WERI-Rb-1 (cell line): Measurements from ENCODE around the gene PTCRA.
A peak's percentile ranks its signal among the peaks of the same experiment; 100 is the strongest.

Experiments used
- DNase-seq: peaks from one replicate; pipeline ENCODE4 v3.0.0-alpha.2; 2020
- H3K27ac ChIP-seq: fragments of 250-450 bp; sonication (Bioruptor Pico); 2 replicates; pipeline ENCODE4 v1.5.1; 2020; ENCODE audit warnings: mild to moderate bottlenecking, moderate library complexity
- H3K27me3 ChIP-seq: fragments of 250-450 bp; sonication (Bioruptor Pico); 2 replicates; pipeline ENCODE4 v1.5.1; 2021; ENCODE audit warnings: mild to moderate bottlenecking, low read depth, moderate library complexity; ENCODE audit not compliant: insufficient read depth, severe bottlenecking
- H3K36me3 ChIP-seq: fragments of 250-450 bp; sonication (Bioruptor Pico); 2 replicates; pipeline ENCODE4 v1.5.1; 2020; ENCODE audit warnings: mild to moderate bottlenecking, moderate library complexity
- H3K4me3 ChIP-seq: 2 replicates; pipeline ENCODE4 v1.5.1; 2011; ENCODE audit warnings: low read depth, mild to moderate bottlenecking, control low read depth, low read length
- H3K9me3 ChIP-seq: fragments of 250-450 bp; sonication (Bioruptor Pico); 2 replicates; pipeline ENCODE4 v1.5.1; 2021; ENCODE audit warnings: mild to moderate bottlenecking, moderate library complexity; ENCODE audit not compliant: severe bottlenecking
- TF ChIP-seq, protein P1 (sequence below): IDR thresholded peaks from 2 replicates; pipeline ENCODE4 v1.5.1; 2011; ENCODE audit warnings: low read depth, mild to moderate bottlenecking, control low read depth, inconsistent platforms, low read length

PTCRA gene, protein sequence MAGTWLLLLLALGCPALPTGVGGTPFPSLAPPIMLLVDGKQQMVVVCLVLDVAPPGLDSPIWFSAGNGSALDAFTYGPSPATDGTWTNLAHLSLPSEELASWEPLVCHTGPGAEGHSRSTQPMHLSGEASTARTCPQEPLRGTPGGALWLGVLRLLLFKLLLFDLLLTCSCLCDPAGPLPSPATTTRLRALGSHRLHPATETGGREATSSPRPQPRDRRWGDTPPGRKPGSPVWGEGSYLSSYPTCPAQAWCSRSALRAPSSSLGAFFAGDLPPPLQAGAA

DNA sequence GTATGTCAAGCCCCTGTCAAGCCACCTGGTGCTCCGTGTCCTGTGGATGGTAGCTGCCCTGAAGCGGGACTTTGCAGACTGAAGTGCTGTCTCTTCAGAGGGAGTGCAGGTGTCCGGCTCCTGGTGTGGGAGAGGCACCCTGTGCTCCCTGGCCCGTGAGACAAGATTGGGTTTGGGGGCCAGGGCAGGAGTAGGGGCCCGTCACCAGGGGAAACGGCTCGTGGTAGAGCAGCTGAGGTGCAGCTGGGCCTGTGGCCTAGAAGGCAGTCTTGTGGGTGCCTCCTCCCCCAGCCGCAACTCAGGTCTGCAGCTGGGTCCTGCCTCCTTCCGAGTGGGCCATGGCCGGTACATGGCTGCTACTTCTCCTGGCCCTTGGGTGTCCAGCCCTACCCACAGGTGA, at the start of gene PTCRA:
PTCRA (plus strand) TSS at position 322 of the 400 bp plus-strand sequence; CDS start at position 339, 17 bp downstream.
- no peaks in the 10 kb centered on the region for H3K9me3 ChIP-seq
- no peak within 1 kb of the TSS for H3K27ac ChIP-seq
- no peaks in the 10 kb centered on the region for H3K27me3 ChIP-seq
- no peaks in the 10 kb centered on the region for H3K36me3 ChIP-seq
- TF ChIP-seq, protein P1, sequence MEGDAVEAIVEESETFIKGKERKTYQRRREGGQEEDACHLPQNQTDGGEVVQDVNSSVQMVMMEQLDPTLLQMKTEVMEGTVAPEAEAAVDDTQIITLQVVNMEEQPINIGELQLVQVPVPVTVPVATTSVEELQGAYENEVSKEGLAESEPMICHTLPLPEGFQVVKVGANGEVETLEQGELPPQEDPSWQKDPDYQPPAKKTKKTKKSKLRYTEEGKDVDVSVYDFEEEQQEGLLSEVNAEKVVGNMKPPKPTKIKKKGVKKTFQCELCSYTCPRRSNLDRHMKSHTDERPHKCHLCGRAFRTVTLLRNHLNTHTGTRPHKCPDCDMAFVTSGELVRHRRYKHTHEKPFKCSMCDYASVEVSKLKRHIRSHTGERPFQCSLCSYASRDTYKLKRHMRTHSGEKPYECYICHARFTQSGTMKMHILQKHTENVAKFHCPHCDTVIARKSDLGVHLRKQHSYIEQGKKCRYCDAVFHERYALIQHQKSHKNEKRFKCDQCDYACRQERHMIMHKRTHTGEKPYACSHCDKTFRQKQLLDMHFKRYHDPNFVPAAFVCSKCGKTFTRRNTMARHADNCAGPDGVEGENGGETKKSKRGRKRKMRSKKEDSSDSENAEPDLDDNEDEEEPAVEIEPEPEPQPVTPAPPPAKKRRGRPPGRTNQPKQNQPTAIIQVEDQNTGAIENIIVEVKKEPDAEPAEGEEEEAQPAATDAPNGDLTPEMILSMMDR, result no peak
- DNase-seq, result no peak
- H3K4me3 ChIP-seq, result no peak within 1 kb of the TSS

DNA sequence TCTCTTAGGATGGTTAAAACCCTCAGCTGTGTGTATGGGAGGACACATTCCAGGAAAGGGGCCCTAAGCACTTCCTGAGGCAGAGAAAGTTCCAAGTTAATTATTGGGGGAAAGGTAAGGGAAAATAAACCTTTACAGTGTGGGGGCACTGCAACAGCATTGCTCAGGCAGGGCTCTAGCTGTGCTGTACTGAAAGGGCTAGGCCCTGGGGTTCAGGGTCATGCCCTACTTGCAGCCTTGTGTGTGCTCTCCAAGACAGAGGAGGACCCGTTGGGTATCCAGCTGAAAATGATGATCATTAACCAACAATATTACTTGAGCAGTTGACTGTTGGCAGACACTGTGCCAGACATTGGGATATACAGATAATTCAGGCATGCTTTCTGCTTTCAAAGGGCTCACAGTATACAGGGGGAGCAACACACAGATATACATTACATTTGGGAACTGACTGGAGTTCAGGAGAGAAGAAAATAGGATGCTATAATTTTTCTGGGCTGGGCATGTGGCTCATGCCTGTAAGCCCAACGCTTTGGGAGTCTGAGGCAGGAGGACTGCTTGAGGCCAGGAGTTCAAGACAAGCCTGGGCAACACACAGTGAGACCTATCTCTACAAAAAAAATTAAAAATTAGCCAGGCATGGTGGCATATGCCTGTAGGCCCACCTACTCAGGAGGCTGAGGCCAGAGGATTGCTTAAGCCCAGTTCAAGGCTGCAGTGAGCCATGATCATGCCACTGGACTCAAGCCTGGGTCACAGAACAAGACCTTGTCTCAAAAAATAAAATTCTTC, 45.5 kb upstream of the PTCRA start:
- DNase-seq, result no peak
- peaks cover 13% of the 10 kb centered on the region for H3K36me3 ChIP-seq
- TF ChIP-seq, protein P1, result no peak
- no peak overlapping the region for H3K27ac ChIP-seq
- no peaks in the 10 kb centered on the region for H3K9me3 ChIP-seq
- H3K4me3 ChIP-seq, result no peak overlapping the region
- no peaks in the 10 kb centered on the region for H3K27me3 ChIP-seq

DNA sequence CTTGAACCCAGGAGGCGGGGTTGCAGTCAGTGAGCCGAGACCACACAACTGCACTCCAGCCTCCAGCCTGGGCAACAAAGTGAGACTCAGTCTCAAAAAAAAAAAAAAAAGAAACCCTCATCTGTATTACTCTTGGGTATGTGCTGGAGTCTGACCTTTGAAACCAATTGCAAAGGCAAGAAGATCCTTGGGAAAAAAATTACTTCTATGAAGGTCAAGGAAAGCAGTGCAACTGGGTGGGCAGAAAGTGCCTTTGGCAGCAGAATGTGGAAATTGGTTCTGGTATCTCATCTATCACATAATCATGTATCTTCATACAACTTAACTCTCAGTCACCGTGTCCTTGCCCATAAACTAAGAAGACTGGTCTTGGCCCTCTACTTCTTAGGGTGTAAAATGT, 44.1 kb upstream of the PTCRA start:
- H3K36me3 ChIP-seq, result peaks cover 13% of the 10 kb centered on the region
- H3K27ac ChIP-seq, result no peak overlapping the region
- no peak overlapping the region for H3K4me3 ChIP-seq
- TF ChIP-seq, protein P1, result no peak
- no peaks in the 10 kb centered on the region for H3K9me3 ChIP-seq
- no peak for DNase-seq
- no peaks in the 10 kb centered on the region for H3K27me3 ChIP-seq

DNA sequence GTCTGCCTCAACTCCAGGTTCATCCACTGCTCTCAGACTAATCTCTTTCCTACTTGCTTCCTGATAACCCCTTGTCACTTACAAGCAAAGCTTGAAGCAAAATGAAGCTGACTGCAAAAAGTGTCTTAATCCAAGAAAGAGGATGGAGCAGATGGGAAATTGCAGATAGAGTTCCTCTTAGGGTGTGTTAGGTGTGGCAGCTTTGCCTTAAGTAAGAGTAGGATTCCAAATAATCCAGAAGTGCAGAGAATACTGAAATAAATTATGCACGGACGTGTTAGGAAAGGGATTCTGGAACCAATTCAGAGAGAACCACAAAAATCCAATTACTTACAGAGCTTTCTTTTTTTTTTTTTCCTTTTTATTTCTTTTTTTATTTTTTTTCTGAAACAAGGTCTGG, 42.5 kb upstream of the PTCRA start:
- Histone ChIP-seq H3K27me3 (no peaks in the 10 kb centered on the region), H3K4me3 (no peak overlapping the region), H3K9me3 (no peaks in the 10 kb centered on the region), H3K36me3 (peaks cover 8% of the 10 kb centered on the region), H3K27ac (no peak overlapping the region)
- DNase-seq, result peak; percentile 67
- TF ChIP-seq, protein P1, result no peak

DNA sequence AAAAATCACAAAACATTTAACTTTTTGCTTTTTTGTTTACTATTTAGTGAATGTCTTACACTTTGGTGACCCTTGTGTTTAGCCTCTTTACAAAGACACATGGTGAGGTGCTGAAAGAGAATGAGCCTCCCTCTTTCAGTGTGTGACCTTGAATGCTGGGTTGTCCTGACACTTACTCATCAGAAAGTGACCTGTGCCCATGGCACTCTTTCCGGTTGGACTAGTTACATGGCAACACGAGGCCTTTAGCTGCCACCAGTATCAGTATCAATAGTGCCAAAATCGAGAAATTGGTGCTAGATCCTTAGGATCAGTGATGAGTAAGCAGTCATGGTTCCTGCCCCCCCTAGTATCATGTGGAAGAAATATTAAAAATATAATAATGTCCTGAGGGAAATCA, 38.2 kb upstream of the PTCRA start:
- TF ChIP-seq, protein P1, result no peak

More for the DNA sequence above, 38.2 kb upstream of the PTCRA start:
- Histone ChIP-seq H3K27ac (no peak overlapping the region), H3K9me3 (no peaks in the 10 kb centered on the region), H3K27me3 (no peaks in the 10 kb centered on the region), H3K4me3 (no peak overlapping the region), H3K36me3 (peaks cover 25% of the 10 kb centered on the region)
- DNase-seq, result no peak
